GM21390 (cell line): ENCODE results near the gene TGM4.
"Not testable (repeated sequence)": the region's sequence is repeated elsewhere in the genome, so short reads cannot be mapped to it uniquely, and the experiment has no call there.

Experiments used
- ATAC-seq: cut with Tn5 transposase; IDR thresholded peaks from one replicate; pipeline ENCODE4 v1.9.1; 2021; ENCODE audit not compliant: unreplicated experiment

Gene TGM4

GRCh38 chr3:44874308-44874707, at the start of gene TGM4:
Gene TGM4, plus strand, starts transcription at chr3:44874608. Its CDS starts 71 bp downstream, at chr3:44874679.
- no peak for ATAC-seq

GRCh38 chr3:44825264-44825925, 49.0 kb upstream of the TGM4 start:
- ATAC-seq, result no peak

- ATAC-seq, result no peak
Measured at GRCh38 chr3:44827196-44827595, 47.2 kb upstream of the TGM4 start.

GRCh38 chr3:44831232-44831631, 43.2 kb upstream of the TGM4 start:
- ATAC-seq, result no peak

- no peak for ATAC-seq
Measured at GRCh38 chr3:44832032-44832431, 42.4 kb upstream of the TGM4 start.

GRCh38 chr3:44832965-44833364, 41.4 kb upstream of the TGM4 start:
- no peak for ATAC-seq

GRCh38 chr3:44833394-44833793, 41.0 kb upstream of the TGM4 start:
- no peak for ATAC-seq

GRCh38 chr3:44835684-44836083, 38.7 kb upstream of the TGM4 start:
- ATAC-seq, result no peak

GRCh38 chr3:44842376-44842775, 32.0 kb upstream of the TGM4 start:
- no peak for ATAC-seq

GRCh38 chr3:44845528-44846520, 28.6 kb upstream of the TGM4 start:
- no peak for ATAC-seq

- no peak for ATAC-seq
Measured at GRCh38 chr3:44848634-44849033, 25.8 kb upstream of the TGM4 start.

- not testable (repeated sequence) for ATAC-seq
Measured at GRCh38 chr3:44856663-44857062, 17.7 kb upstream of the TGM4 start.

- ATAC-seq, result no peak
Measured at GRCh38 chr3:44860117-44860516, 14.3 kb upstream of the TGM4 start.

GRCh38 chr3:44861412-44862225, 12.8 kb upstream of the TGM4 start, which contains the start of gene TMEM42:
Gene TMEM42, plus strand, starts transcription at chr3:44861912. Its CDS starts 13 bp downstream, at chr3:44861925.
- peak; percentile 90 for ATAC-seq

GRCh38 chr3:44862226-44862637, 12.2 kb upstream of the TGM4 start:
- peak; percentile 34 for ATAC-seq

- ATAC-seq, result no peak
Measured at GRCh38 chr3:44865272-44866035, 9.0 kb upstream of the TGM4 start.

- ATAC-seq, result no peak
Measured at GRCh38 chr3:44867421-44868111, 6.8 kb upstream of the TGM4 start.

- ATAC-seq, result no peak
Measured at GRCh38 chr3:44870375-44871061, 3.9 kb upstream of the TGM4 start.

- no peak for ATAC-seq
Measured at GRCh38 chr3:44875596-44875995, 1.2 kb downstream of the TGM4 start.
